HEK293 (cell line): Measurements from ENCODE around the gene COL6A6.

ENCODE experiments used
- KLF10 ChIP-seq: fragments of 450-650 bp; IDR thresholded peaks from 2 replicates; pipeline ENCODE4 v1.5.1; 2018; ENCODE audit warnings: missing biosample characterization, mild to moderate bottlenecking, missing genetic modification characterization
- PRDM1 ChIP-seq: fragments of 450-650 bp; formaldehyde crosslinking; IDR thresholded peaks from 2 replicates; pipeline ENCODE4; 2016; ENCODE audit warnings: missing biosample characterization, missing genetic modification characterization
- REST ChIP-seq: fragments of 450-650 bp; formaldehyde crosslinking; IDR thresholded peaks from 2 replicates; pipeline ENCODE4 v1.5.1; 2016; ENCODE audit warnings: missing biosample characterization, missing genetic modification characterization
- TCF7L2 ChIP-seq: IDR thresholded peaks from 2 replicates; pipeline ENCODE4 v1.6.1; 2011; ENCODE audit warnings: low read depth, mild to moderate bottlenecking, inconsistent platforms, low read length, moderate library complexity, borderline replicate concordance
- ZBTB26 ChIP-seq: fragments of 450-650 bp; formaldehyde crosslinking; optimal IDR thresholded peaks from 2 replicates; pipeline ENCODE3; 2016; ENCODE audit warnings: missing biosample characterization, mild to moderate bottlenecking, missing genetic modification characterization
- ZBTB6 ChIP-seq: fragments of 450-650 bp; formaldehyde crosslinking; IDR thresholded peaks from 2 replicates; pipeline ENCODE4 v1.5.1; 2017; ENCODE audit warnings: missing biosample characterization, missing genetic modification characterization
- ZBTB7A ChIP-seq: fragments of 450-650 bp; formaldehyde crosslinking; IDR thresholded peaks from 2 replicates; pipeline ENCODE4 v1.5.1; 2016; ENCODE audit warnings: low read depth, missing biosample characterization, missing genetic modification characterization
- ZBTB8A ChIP-seq: fragments of 450-650 bp; formaldehyde crosslinking; IDR thresholded peaks from 2 replicates; pipeline ENCODE4 v1.5.1; 2016; ENCODE audit warnings: missing biosample characterization, missing genetic modification characterization
- ZNF114 ChIP-seq: fragments of 450-650 bp; formaldehyde crosslinking; IDR thresholded peaks from 2 replicates; pipeline ENCODE4 v1.5.0; 2017; ENCODE audit warnings: missing biosample characterization, missing genetic modification characterization
- ZNF133 ChIP-seq: fragments of 450-650 bp; formaldehyde crosslinking; IDR thresholded peaks from 2 replicates; pipeline ENCODE4 v1.5.1; 2016; ENCODE audit warnings: missing biosample characterization, missing genetic modification characterization
- ZNF175 ChIP-seq: fragments of 450-650 bp; formaldehyde crosslinking; IDR thresholded peaks from 2 replicates; pipeline ENCODE4 v1.5.1; 2016; ENCODE audit warnings: missing biosample characterization, missing genetic modification characterization
- ZNF274 ChIP-seq, 2 experiments: fragments of 200-500 bp in 1 of 2; fragments of 450-650 bp in 1 of 2; sonication (Bioruptor generic) in 1 of 2; formaldehyde crosslinking in 1 of 2; IDR thresholded peaks; 2 replicates each; pipeline versions ENCODE4 v1.5.1 to v1.6.1; 2014 to 2016; ENCODE audit warnings: borderline replicate concordance in 1 of 2, inconsistent platforms in 1 of 2, low read length in 1 of 2, missing biosample characterization in 1 of 2, missing genetic modification characterization in 1 of 2
- ZNF398 ChIP-seq: fragments of 450-650 bp; formaldehyde crosslinking; IDR thresholded peaks from 2 replicates; pipeline ENCODE4 v1.5.1; 2017; ENCODE audit warnings: missing biosample characterization, missing genetic modification characterization
- ZNF707 ChIP-seq: fragments of 450-650 bp; formaldehyde crosslinking; IDR thresholded peaks from 2 replicates; pipeline ENCODE4 v1.5.1; 2016; ENCODE audit warnings: missing biosample characterization, missing genetic modification characterization

- TF ChIP-seq ZBTB8A (tag by site-specific recombination) (no peak), KLF10 (tag by site-specific recombination) (no peak), REST (tag by site-specific recombination) (no peak), ZNF707 (tag by site-specific recombination) (no peak), PRDM1 (tag by site-specific recombination) (no peak), ZBTB6 (no peak), TCF7L2 (no peak), ZNF398 (tag by site-specific recombination) (no peak), ZNF133 (tag by site-specific recombination) (no peak), ZNF274 (IDR thresholded peaks at IDR 0.05; ENCODE audit: low read length) (no peak), ZNF274 (tag by site-specific recombination; IDR thresholded peaks at IDR 0.05; ENCODE audit: borderline replicate concordance) (no peak), ZNF175 (tag by site-specific recombination) (no peak), ZBTB26 (tag by site-specific recombination) (no peak), ZNF114 (tag by site-specific recombination) (no peak), ZBTB7A (tag by site-specific recombination) (no peak)
Observed at GRCh38 chr3:130528120-130528519, 11.1 kb downstream of the COL6A6 start.
